ENCODE results near the gene CPLX1. TPM values are rescaled to one million over a fixed set of nuclear protein-coding genes. Genes with fewer than 3 reads are reported as not detected.
A peak's percentile ranks its signal among the peaks of the same experiment; 100 is the strongest.

Gene CPLX1
- total RNA-seq, 1 donor = not detected

- Histone ChIP-seq H3K79me2 (ENCODE audit: insufficient read depth, low read length) (no peaks in the 10 kb centered on the region), H3K4me1 (ENCODE audit: insufficient read depth, low read length) (no peaks in the 10 kb centered on the region), H3K4me3 (ENCODE audit: insufficient read depth, low read length) (no peak overlapping the region), H4K20me1 (ENCODE audit: insufficient read depth, low read length) (peaks cover 4% of the 10 kb centered on the region), H3K9me3 (ENCODE audit: low read depth, low read length) (no peaks in the 10 kb centered on the region), H3K27me3 (ENCODE audit: insufficient read depth, low read length) (no peaks in the 10 kb centered on the region), H3K36me3 (ENCODE audit: insufficient read depth, low read length) (peaks cover 56% of the 10 kb centered on the region), H3K27ac (ENCODE audit: low read depth, low read length) (no peak overlapping the region), H2AFZ (ENCODE audit: low read length) (no peak overlapping the region), H3K4me2 (ENCODE audit: insufficient read depth, low read length) (no peak overlapping the region)
- peak; percentile 57 for DNase-seq (ENCODE audit: insufficient read length, low spot score, missing footprints)
- TF ChIP-seq, protein P1, sequence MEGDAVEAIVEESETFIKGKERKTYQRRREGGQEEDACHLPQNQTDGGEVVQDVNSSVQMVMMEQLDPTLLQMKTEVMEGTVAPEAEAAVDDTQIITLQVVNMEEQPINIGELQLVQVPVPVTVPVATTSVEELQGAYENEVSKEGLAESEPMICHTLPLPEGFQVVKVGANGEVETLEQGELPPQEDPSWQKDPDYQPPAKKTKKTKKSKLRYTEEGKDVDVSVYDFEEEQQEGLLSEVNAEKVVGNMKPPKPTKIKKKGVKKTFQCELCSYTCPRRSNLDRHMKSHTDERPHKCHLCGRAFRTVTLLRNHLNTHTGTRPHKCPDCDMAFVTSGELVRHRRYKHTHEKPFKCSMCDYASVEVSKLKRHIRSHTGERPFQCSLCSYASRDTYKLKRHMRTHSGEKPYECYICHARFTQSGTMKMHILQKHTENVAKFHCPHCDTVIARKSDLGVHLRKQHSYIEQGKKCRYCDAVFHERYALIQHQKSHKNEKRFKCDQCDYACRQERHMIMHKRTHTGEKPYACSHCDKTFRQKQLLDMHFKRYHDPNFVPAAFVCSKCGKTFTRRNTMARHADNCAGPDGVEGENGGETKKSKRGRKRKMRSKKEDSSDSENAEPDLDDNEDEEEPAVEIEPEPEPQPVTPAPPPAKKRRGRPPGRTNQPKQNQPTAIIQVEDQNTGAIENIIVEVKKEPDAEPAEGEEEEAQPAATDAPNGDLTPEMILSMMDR (IDR thresholded peaks at IDR 0.05; ENCODE audit: extremely low read depth, low read depth, low read length) = no peak
These were observed 33.0 kb upstream of the CPLX1 start for GRCh38 chr4:858831-859451.

- H3K27me3 ChIP-seq (ENCODE audit: insufficient read depth, low read length) = no peaks in the 10 kb centered on the region
- H3K27ac ChIP-seq (ENCODE audit: low read depth, low read length) = no peak overlapping the region
- H2AFZ ChIP-seq (ENCODE audit: low read length) = no peak overlapping the region
- H3K9me3 ChIP-seq (ENCODE audit: low read depth, low read length) = no peaks in the 10 kb centered on the region
- peaks cover 4% of the 10 kb centered on the region for H4K20me1 ChIP-seq (ENCODE audit: insufficient read depth, low read length)
- peaks cover 55% of the 10 kb centered on the region for H3K36me3 ChIP-seq (ENCODE audit: insufficient read depth, low read length)
- H3K4me3 ChIP-seq (ENCODE audit: insufficient read depth, low read length) = no peak overlapping the region
- no peaks in the 10 kb centered on the region for H3K4me1 ChIP-seq (ENCODE audit: insufficient read depth, low read length)
- DNase-seq (ENCODE audit: insufficient read length, low spot score, missing footprints) = peak; percentile 51
- H3K79me2 ChIP-seq (ENCODE audit: insufficient read depth, low read length) = no peaks in the 10 kb centered on the region
- H3K4me2 ChIP-seq (ENCODE audit: insufficient read depth, low read length) = no peak overlapping the region
- TF ChIP-seq, protein P1 (IDR thresholded peaks at IDR 0.05; ENCODE audit: extremely low read depth, low read depth, low read length) = no peak
These were observed 32.1 kb upstream of the CPLX1 start for GRCh38 chr4:858041-858481.

DNA sequence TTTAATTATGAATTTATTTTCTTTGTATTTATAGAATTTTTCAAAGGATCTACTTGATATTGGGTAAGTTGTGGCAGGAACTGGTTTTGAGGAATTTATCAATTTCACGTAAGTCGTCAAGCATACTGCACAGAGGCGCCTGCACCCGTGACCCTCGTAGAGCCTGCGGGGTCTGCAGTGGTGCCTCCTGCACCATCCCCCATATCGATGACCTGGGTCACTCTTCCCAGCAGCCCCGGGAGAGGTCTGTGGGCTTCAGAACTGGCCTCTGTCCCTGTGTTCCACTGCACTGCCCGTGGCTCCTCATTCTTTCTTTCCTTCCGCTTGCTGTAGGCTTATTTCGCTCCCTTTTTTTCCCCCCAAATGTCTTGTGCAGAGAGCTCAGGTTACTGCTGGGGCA, 31.5 kb upstream of the CPLX1 start:
- Histone ChIP-seq H3K4me2 (ENCODE audit: insufficient read depth, low read length) (no peak overlapping the region), H3K9me3 (ENCODE audit: low read depth, low read length) (no peaks in the 10 kb centered on the region), H4K20me1 (ENCODE audit: insufficient read depth, low read length) (peaks cover 4% of the 10 kb centered on the region), H3K27me3 (ENCODE audit: insufficient read depth, low read length) (no peaks in the 10 kb centered on the region), H3K36me3 (ENCODE audit: insufficient read depth, low read length) (peaks cover 53% of the 10 kb centered on the region), H2AFZ (ENCODE audit: low read length) (no peak overlapping the region), H3K4me1 (ENCODE audit: insufficient read depth, low read length) (no peaks in the 10 kb centered on the region), H3K27ac (ENCODE audit: low read depth, low read length) (no peak overlapping the region), H3K79me2 (ENCODE audit: insufficient read depth, low read length) (no peaks in the 10 kb centered on the region), H3K4me3 (ENCODE audit: insufficient read depth, low read length) (no peak overlapping the region)
- TF ChIP-seq, protein P1 (IDR thresholded peaks at IDR 0.05; ENCODE audit: extremely low read depth, low read depth, low read length) = no peak
- DNase-seq (ENCODE audit: insufficient read length, low spot score, missing footprints) = peak; percentile 80

DNA sequence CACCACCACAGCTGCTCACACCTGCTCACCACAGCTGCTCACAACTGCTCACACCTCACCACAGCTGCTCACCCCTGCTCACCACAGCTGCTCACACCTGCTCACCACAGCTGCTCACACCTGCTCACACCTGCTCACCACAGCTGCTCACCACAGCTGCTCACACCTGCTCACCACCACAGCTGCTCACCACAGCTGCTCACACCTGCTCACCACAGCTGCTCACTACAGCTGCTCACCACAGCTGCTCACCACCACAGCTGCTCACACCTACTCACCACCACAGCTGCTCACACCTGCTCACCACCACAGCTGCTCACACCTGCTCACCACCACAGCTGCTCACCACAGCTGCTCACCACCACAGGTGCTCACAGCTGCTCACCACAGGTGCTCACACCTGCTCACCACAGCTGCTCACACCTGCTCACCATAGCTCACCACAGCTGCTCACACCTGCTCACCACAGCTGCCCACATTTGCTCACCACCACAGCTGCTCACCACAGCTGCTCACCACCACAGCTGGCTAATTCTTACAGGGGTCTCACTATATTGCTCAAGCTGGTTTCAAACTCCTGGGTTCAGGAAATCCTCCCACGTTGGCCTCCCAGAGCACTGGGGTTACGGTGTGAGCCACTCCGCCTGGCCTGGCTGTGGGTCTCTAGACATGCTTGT, 30.4 kb upstream of the CPLX1 start:
- H3K27me3 ChIP-seq (ENCODE audit: insufficient read depth, low read length) = no peaks in the 10 kb centered on the region
- no peak overlapping the region for H3K27ac ChIP-seq (ENCODE audit: low read depth, low read length)
- H2AFZ ChIP-seq (ENCODE audit: low read length) = no peak overlapping the region
- H3K4me2 ChIP-seq (ENCODE audit: insufficient read depth, low read length) = no peak overlapping the region
- H3K4me3 ChIP-seq (ENCODE audit: insufficient read depth, low read length) = no peak overlapping the region
- TF ChIP-seq, protein P1 (IDR thresholded peaks at IDR 0.05; ENCODE audit: extremely low read depth, low read depth, low read length) = no peak
- no peaks in the 10 kb centered on the region for H3K9me3 ChIP-seq (ENCODE audit: low read depth, low read length)
- peak; percentile 13 for DNase-seq (ENCODE audit: insufficient read length, low spot score, missing footprints)
- H3K36me3 ChIP-seq (ENCODE audit: insufficient read depth, low read length) = peaks cover 45% of the 10 kb centered on the region
- no peaks in the 10 kb centered on the region for H3K4me1 ChIP-seq (ENCODE audit: insufficient read depth, low read length)
- H3K79me2 ChIP-seq (ENCODE audit: insufficient read depth, low read length) = no peaks in the 10 kb centered on the region
- H4K20me1 ChIP-seq (ENCODE audit: insufficient read depth, low read length) = peaks cover 4% of the 10 kb centered on the region

All from osteoblast (primary cell).